Measurements from ENCODE around the gene CATSPERE.

GRCh38 chr1:244442850-244443249 is 18.2 kb upstream of the CATSPERE start:
- TF ChIP-seq CTCF (IDR thresholded peaks at IDR 0.05) (no peak), POLR2AphosphoS5 (IDR thresholded peaks at IDR 0.05) (no peak)
